ENCODE data around the gene NOLC1. TPM values are rescaled to one million over a fixed set of nuclear protein-coding genes. Genes with fewer than 3 reads are reported as not detected.
"Not testable (repeated sequence)": the region's sequence is repeated elsewhere in the genome, so short reads cannot be mapped to it uniquely, and the experiment has no call there.

Gene NOLC1
- total RNA-seq, 1 experiment from 2014 or later = 119 TPM

DNA sequence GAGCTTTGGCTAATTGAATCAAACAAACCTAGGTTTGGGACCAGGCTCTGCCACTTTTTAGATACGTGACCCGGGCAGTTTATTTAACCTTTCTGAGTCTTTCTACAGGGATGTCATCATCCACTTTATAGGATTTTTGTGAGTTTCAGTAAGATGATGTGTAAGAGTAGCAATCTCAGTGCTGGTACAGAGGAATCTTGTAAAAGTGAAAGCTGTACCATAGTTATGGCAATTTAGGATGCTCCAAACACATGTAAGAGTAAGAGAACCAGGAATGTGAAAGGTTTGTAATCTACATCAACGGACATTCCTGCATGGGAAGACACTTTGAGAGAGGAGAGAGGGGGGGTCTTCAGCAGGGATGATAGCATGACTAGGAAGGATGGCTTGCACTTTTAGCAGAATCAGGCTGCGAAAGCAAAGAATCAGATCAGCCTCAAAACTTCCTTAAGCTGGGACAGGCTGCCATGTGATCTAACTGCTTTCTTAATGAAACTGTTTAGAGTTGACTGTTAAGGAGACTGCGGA, 968 bp downstream of the NOLC1 start:
- no peak for DNase-seq (ENCODE audit: low read depth)

DNA sequence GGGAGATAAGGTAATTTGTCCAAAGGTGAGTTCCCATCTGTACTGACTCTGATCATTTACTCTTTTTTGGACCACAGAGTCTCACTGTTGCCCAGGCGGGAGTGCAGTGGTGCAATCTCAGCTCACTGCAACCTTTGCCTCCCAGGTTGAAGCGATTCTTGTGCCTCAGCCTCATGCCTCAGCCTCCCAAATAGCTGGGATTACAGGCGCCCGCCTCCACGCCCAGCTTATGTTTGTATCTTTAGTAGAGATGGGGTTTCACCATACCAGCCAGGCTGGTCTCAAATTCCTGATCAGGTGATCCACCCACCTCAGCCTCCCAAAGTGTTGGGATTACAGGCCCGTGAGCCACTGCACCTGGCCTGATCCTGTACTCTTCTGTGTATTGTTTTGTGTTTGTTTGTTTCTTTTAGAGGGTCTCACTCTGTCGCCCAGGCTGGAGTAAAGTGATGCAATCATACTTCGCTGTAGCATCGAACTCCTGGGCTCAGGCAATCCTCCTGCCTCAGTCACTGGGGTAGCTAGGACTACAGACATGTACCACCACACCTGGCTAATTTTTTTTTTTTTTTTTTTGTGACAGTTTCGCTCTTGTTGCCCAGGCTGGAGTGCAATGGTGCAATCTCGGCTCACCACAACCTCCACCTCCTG, 2.4 kb downstream of the NOLC1 start:
- DNase-seq (ENCODE audit: low read depth) = no peak

DNA sequence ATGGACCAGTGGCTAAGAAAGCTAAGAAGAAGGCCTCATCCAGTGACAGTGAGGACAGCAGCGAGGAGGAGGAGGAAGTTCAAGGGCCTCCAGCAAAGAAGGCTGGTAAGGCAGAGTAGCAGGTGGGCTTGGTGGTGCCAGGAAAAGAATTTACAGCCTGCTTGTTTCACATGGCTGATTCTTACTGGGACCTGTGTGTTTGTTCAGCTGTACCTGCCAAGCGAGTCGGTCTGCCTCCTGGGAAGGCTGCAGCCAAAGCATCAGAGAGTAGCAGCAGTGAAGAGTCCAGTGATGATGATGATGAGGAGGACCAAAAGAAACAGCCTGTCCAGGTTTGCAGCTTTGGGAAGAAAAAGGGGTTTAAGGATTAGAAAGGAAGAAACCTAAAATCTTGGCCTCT, 5.0 kb downstream of the NOLC1 start:
- DNase-seq (ENCODE audit: low read depth) = no peak

DNA sequence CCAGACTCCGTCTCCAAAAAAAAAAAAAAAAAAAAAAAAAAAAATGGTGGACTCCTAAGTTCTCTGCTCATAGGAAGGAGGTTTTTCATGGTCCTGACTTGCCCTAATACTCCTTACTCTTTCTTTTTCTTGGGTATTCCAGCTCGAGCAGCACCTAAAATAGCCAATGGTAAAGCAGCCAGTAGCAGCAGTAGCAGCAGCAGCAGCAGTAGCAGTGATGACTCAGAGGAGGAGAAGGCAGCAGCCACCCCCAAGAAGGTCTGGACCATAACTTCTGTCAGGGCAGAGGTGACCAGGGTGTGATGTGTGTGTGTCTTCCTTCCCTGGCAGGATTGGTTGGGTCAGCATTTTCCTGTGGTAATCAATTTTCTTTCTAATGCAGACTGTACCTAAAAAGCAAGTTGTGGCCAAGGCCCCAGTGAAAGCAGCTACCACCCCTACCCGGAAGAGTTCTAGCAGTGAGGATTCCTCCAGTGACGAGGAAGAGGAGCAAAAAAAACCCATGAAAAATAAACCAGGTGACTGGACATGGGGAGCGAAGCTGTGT, 6.9 kb downstream of the NOLC1 start:
- peak; percentile 29 for DNase-seq (ENCODE audit: low read depth)

DNA sequence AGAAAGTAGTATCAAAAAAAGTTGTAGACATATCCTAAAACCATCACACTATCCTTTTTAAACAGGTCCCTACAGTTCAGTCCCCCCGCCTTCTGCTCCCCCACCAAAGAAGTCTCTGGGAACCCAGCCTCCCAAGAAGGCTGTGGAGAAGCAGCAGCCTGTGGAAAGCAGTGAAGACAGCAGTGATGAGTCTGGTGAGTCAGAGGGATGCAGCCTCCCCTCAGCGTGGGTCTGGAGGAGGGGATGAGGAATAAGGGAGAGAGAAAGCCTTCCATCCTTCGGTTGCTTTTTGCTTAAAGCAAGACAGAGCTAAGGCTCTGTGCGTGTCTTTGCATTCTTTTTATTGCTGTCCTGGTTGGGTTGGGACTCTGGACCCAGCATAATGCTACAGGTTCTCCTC, 7.6 kb downstream of the NOLC1 start:
- no peak for DNase-seq (ENCODE audit: low read depth)

DNA sequence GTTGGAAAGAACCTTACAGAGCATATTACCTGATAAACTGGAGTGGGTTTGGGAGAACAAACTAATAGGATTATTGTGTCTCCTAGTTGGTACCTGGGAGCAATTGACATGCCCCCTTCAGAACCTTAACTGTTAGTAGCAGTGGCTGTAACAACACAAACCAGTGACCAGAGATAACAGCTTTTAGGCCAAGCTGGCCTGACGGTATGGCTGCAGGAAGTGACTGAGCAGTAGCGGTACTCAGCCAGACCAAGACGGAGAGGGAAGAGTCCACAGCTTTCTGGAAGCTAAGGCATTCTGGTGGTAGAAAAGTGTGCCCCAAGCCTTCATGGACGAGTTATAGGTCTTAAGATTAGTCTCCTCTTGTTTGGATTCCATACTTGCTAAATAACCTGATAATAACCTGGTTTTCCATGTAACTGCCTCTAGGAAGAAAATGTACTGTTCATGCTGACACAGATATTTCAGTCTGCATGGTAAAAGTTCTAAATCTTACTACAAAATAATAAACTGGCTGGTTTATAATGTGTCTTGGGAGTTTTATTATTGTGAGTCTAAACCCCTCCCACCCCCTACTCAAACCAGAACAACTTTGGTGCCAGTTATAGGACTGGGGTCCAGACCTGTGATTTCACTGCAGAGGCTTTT, 11.3 kb downstream of the NOLC1 start:
- DNase-seq (ENCODE audit: low read depth) = no peak

DNA sequence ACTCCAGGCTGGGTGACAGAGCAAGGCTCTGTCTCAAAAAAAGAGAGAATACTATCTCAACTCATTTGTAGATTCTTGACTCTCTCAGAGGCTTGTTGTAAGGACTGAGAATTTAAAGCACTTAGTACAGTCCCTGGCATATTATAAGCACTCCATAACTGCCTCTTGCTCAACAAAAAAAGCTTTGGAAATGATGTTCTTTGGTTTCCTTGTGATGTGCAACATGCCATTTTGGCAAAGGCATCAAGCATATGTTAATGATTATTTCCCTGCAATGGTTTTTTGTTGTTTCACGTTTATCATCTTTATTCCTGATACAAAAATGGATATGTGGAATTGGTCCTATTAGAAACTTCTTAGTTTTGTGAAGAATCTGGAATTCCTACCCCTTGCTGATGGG, 15.7 kb downstream of the NOLC1 start:
- no peak for DNase-seq (ENCODE audit: low read depth)

DNA sequence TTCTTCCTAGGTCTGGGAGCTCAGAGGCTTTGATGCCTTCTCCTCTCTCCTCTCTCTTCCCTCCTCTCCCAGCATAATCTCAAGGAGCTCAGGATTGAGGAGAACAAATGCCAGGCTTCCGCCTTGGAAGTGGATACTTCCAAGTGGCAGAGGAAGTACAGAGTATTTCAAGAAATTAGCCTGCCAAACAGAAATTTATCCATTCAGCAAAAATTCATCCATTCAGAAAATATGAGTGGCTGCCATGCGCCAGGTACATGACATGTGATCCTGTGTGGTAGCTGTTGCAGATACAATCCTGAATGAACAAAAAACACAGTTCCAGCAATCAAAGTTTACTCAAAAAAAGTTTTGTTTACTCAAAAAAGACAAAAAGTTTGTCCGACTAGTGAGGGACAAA, 18.4 kb downstream of the NOLC1 start:
- DNase-seq (ENCODE audit: low read depth) = no peak

DNA sequence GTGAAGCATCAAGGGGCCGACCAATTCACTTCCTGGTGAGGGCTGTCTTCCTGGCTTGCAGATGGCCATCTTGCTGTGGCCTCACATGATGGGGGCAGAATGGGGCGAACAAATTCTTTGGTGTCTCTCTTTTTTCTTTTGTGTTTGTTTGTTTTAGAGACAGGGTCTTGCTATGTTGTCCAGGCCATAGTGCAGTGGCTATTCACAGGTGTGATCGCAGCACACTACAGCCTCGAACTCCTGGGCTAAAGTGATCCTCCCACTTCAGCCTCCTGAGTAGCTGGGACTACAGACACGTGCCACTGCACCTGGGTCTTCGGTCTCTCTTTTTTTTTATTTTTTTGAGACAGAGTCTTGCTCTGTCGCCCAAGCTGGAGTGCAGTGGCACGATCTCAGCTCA, 20.1 kb downstream of the NOLC1 start:
- DNase-seq (ENCODE audit: low read depth) = no peak

DNA sequence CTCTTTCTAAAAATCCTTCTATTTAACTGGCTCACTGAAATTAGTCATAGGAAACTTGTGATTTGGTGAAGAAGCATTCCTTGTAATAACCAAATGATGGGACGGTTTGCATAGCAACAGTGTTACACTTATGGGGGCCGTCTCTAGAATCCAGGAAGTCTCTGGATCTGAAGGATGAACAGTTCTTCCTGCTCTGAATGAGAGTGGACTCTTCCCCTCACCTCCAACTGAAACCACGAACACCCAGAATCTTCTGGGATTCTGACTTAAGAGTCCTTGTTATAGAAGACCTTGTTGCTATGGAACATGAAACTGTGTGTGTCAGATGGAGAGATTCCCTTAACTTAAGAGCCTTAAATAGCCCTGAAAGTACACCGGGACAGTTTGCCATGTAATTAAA, 23.2 kb downstream of the NOLC1 start:
- peak; percentile 62 for DNase-seq (ENCODE audit: low read depth)

DNA sequence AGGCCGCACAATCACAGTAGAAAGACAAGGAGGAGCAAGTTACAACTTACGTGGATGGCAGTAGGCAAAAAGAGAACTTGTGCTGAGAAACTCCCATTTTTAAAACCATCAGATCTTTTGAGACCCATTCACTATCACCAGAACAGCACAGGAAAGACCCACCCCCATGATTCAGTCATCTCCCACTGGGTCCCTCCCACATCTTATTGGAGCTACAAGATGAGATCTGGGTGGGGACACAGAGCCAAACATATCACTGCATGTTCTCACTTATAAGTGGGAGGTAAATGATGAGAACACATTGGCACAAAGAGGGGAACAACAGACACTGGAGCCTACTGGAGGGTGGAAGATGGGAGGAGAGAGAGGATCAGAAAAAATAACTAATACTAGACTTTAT, 32.4 kb downstream of the NOLC1 start:
- no peak for DNase-seq (ENCODE audit: low read depth)

DNA sequence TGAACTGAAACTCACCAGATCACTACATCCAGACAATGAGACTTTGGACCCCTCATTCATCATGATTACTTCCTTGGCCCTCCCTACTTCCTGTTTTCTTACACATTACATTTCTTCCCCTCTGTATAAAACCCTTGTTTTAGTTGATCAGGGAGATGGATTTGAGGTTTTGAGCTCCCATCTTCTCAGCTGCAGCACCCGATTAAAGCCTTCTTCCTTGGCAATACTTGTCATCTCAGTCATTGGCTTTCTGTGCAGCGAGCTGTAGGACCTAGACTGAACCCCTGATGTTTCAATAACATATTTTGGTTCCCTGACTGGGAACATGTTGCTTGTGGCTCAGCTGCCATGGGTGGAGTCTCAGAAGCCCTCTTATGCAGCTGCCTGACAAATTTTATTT, 33.1 kb downstream of the NOLC1 start:
- DNase-seq (ENCODE audit: low read depth) = no peak

DNA sequence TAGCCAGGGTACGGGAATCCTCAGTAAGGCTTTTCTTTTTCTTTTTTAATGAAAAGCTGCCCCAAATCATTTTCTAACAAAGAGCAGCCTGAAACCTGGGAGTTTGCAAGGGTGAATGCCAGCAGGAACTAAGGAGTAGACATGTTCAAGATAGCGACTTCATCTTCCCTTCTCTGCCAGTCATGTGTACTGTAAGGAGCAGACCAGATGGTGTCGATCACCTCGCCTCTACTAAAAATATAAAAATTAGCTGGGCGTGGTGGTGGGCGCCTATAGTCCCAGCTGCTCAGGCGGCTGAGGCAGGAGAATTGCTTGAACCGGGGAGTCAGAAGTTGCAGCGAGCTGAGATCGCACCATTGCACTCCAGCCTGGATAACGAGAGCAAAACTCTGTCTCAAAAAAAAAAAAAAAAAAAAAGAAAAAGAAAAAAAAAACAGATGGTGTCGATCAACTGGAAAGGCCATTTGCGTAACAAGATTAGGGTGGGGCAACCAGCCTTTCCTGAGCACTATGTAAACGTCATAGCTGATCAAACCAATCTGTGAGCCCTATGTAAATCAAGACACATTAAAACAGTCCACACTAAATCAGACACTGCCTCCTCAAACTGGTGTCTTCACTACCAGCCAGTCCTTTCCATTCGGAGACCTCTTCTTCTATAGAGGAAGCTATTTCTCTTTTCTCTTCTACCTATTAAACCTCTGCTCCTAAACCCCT, 33.8 kb downstream of the NOLC1 start:
- DNase-seq (ENCODE audit: low read depth) = no peak

DNA sequence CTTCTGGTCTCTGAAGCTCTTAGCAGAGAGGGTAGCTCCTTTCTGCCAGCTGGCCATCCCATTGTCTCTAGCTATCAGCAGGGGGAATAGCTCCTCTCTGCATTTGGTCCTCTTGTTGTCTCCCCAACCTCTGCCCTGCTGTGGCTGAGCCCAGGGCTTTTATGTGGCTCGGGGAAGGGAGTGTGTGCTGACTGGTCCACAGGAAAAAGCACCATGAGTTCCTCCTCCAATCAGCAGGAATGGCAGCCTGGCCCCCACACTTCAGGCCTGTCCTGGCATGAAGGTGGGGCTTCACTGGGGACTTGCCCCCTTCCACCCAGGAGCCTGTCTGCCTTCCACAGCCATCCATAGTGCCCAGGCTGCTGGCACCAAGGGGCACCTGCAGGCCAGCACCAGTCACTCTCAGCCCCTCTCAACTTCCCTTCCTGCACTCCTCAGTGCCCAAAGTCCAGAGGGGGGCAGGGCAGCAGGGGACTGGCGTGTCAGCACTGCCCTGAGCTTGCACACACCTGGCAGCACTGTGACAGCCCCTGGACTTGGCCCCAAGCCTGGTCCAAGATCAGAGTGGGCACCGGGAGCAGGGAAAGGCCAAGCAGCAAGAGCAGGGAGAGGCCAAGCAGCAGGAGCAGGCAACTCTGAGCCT, 36.2 kb downstream of the NOLC1 start:
- DNase-seq (ENCODE audit: low read depth) = no peak

DNA sequence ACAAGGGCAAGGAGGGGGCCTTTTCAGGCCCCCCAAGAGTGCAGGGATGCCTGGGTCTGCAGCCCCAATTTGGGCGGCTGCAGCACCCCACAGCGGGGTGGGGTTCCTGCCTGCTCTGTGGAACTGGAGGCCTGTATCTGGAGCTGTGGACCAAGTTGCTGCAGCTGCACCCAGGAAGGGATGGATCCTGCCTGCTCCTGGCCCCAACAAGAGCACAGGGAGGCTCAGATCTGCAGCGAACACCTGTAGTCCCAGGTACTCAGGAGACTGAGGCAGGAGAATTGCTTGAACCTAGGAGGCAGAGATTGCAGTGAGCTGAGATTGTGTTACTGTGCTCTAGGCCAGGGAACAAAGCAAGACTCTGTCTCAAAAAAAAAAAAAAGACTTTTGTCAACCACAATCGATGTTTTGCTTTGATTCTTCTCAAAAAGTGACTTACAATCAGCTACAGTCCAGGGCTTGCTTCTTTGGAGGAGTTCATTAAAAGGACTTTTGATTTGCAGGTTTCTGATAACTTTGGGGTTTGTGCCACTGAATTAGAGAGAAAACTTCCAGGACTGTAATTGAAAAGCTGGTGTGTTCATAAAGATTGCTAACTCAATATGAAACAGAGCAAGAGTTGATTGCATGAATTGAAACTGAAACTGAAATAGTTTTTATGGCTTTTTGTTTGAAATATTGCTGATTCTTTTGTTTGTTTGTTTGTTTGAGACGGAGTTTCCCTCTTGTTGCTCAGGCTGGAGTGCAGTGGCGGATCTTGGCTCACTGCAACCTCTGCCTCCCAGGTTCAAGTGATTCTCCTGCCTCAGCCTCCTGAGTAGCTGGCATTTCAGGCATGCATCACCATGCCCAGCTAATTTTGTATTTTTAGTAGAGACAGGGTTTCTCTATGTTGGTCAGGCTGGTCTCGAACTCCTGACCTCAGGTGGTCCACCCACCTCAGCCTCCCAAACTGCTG, 37.0 kb downstream of the NOLC1 start:
- not testable (repeated sequence) for DNase-seq (ENCODE audit: low read depth)

DNA sequence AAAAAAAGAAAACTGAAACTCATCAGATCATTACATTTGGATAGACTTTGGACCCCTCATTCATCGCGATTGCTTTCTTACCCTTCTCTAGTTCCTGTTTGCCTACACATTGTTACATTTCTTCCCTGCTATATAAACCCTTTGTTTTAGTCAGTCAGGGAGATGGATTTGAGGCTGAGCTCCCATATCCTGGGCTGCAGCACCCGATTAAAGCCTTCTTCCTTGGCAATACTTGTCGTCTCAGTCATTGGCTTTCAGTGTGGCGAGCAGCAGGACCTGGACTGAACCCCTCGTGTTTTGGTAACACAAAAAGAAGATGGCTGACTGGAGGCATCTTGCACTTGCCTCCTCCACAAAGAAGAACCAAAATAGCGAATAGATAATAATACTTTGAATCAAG, 39.8 kb downstream of the NOLC1 start:
- DNase-seq (ENCODE audit: low read depth) = no peak

DNA sequence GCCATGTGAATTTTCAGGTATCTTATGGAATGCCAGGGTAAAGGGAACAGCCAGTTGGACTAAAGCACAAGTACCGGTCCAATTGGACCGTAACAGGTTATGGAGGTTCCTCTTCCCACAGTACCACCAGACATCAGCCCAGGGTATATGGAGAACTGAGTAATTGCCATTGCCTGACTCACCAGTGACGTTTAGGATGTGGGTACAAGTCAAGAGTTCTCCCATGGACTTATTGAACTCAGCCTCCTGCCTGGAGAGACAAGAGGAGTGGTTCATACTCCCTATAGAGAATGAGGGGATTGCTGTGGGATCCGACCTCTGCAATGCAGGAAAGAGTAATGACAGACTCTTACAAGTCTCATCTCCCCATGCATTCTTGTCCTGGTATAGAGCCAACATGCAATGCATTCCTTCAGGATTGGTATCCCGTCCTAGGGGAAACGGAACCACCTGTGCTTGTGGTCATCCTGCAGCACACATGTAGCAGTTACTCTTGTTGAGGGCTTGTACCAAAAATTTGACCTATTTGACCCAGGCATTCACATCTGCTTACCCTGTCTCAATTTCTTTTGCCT, 43.2 kb downstream of the NOLC1 start:
- DNase-seq (ENCODE audit: low read depth) = peak; percentile 74

DNA sequence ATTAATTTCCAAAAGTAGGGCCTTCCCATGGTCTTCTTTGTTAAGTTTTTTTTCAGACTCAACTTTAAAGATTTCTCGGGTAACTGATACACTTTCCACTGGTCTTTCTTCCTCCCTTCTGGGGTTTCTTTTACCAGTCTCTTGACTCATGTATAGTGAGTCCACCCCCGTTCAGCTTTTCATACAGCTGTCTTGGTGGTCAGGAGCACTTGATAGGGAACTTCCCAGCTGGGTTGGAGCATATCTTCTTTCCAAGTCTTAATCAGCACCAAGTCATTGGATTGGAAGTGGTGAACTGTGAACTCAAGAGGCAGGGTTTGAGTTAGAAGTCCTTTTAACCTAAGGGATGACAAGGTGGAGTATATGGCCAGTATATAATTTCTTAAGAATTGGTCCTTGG, 44.7 kb downstream of the NOLC1 start:
- DNase-seq (ENCODE audit: low read depth) = no peak

DNA sequence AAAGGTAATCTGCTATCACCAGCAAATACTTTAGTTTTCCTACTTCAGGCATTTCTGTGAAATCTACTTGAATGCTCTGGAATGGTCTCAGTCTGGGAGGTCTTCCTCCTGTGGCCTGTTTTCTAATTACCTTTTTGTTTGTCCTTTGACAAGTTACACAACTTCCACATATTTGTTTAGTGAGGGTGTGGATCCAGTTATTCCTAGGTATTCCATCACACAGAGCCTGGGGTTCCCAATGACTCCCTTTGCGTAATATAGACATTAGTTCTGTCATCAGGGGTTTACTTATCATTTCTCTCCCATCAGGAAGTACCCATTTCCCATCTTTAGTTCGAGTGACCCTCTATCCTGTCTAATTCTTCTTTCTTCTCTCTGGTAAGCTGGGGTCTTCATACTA, 45.8 kb downstream of the NOLC1 start:
- DNase-seq (ENCODE audit: low read depth) = no peak

Measured in HT1080 (cell line).